SK-N-SH treated with all-trans-retinoic acid at 6 μM for 48 hours (cell line): ENCODE data around the gene SORCS2.

ENCODE experiments used
- ATAC-seq: fragments of 200-7000 bp; cut with Tn5 transposase; 3 replicates; pipeline ENCODE4 v1.9.1; 2020; ENCODE audit warnings: mild to moderate bottlenecking, moderate library complexity
- ARNTL ChIP-seq: fragments of 450-650 bp; formaldehyde crosslinking; IDR thresholded peaks from 2 replicates; pipeline ENCODE4 v1.5.0; 2020; ENCODE audit warnings: low read depth, mild to moderate bottlenecking, moderate library complexity, borderline replicate concordance
- BACH2 ChIP-seq: fragments of 250-450 bp; sonication (Bioruptor Pico); IDR thresholded peaks from 2 replicates; pipeline ENCODE4 v1.9.0; 2021; ENCODE audit warnings: mild to moderate bottlenecking, borderline replicate concordance
- CSDC2 ChIP-seq: fragments of 250-450 bp; sonication (Bioruptor Pico); IDR thresholded peaks from 2 replicates; pipeline ENCODE4 v1.5.0; 2020; ENCODE audit warnings: mild to moderate bottlenecking, moderate library complexity
- ESRRG ChIP-seq: fragments of 250-450 bp; sonication (Bioruptor Pico); IDR thresholded peaks from 2 replicates; pipeline ENCODE4 v1.6.1; 2021; ENCODE audit warnings: mild to moderate bottlenecking
- GLIS3 ChIP-seq: fragments of 250-450 bp; sonication (Bioruptor Pico); IDR thresholded peaks from 2 replicates; pipeline ENCODE4 v1.5.0; 2020; ENCODE audit warnings: mild to moderate bottlenecking, moderate library complexity
- ISL1 ChIP-seq: fragments of 250-450 bp; sonication (Bioruptor Pico); IDR thresholded peaks from 2 replicates; pipeline ENCODE4 v2.1.2; 2022; ENCODE audit warnings: mild to moderate bottlenecking, moderate library complexity
- PPARA ChIP-seq: fragments of 250-450 bp; sonication (Bioruptor Pico); IDR thresholded peaks from 2 replicates; pipeline ENCODE4 v1.5.0; 2020; ENCODE audit warnings: mild to moderate bottlenecking, borderline replicate concordance
- SNAI2 ChIP-seq: fragments of 250-450 bp; sonication (Bioruptor Pico); IDR thresholded peaks from 2 replicates; pipeline ENCODE4 v1.5.0; 2020; ENCODE audit warnings: mild to moderate bottlenecking, moderate library complexity
- TCF4 ChIP-seq: fragments of 250-450 bp; sonication (Bioruptor Pico); IDR thresholded peaks from 2 replicates; pipeline ENCODE4 v1.8.0; 2021; ENCODE audit warnings: mild to moderate bottlenecking, moderate library complexity, borderline replicate concordance
- TOX ChIP-seq: fragments of 250-450 bp; sonication (Bioruptor Pico); IDR thresholded peaks from 2 replicates; pipeline ENCODE4 v1.8.0; 2021; ENCODE audit warnings: mild to moderate bottlenecking, moderate library complexity, borderline replicate concordance
- TSHZ2 ChIP-seq: fragments of 250-450 bp; sonication (Bioruptor Pico); IDR thresholded peaks from 2 replicates; pipeline ENCODE4 v1.5.0; 2020; ENCODE audit warnings: mild to moderate bottlenecking, moderate library complexity
- ZC3H10 ChIP-seq: fragments of 250-450 bp; sonication (Bioruptor Pico); IDR thresholded peaks from 2 replicates; pipeline ENCODE4 v1.5.1; 2021; ENCODE audit warnings: mild to moderate bottlenecking, moderate library complexity
- ZFP3 ChIP-seq: fragments of 250-450 bp; sonication (Bioruptor Pico); IDR thresholded peaks from 2 replicates; pipeline ENCODE4 v1.5.0; 2020; ENCODE audit warnings: mild to moderate bottlenecking, moderate library complexity
- ZFP30 ChIP-seq: fragments of 450-650 bp; formaldehyde crosslinking; IDR thresholded peaks from 2 replicates; pipeline ENCODE4 v1.5.0; 2022; ENCODE audit warnings: mild to moderate bottlenecking, moderate library complexity
- ZNF565 ChIP-seq: fragments of 450-650 bp; formaldehyde crosslinking; conservative IDR thresholded peaks from 2 replicates; pipeline ENCODE4 v1.5.0; 2020; ENCODE audit warnings: low read depth, mild to moderate bottlenecking, moderate library complexity
- ZNF70 ChIP-seq: fragments of 450-650 bp; formaldehyde crosslinking; IDR thresholded peaks from 2 replicates; pipeline ENCODE4 v1.5.0; 2020; ENCODE audit warnings: mild to moderate bottlenecking, moderate library complexity
- ZNF8 ChIP-seq: fragments of 450-650 bp; formaldehyde crosslinking; IDR thresholded peaks from 2 replicates; pipeline ENCODE4 v1.5.0; 2020; ENCODE audit warnings: mild to moderate bottlenecking, moderate library complexity
- TF ChIP-seq, protein P1 (sequence below): fragments of 250-450 bp; sonication (Bioruptor Pico); IDR thresholded peaks from 2 replicates; pipeline ENCODE4 v1.5.1; 2020; ENCODE audit warnings: low read depth, mild to moderate bottlenecking, moderate library complexity
- TF ChIP-seq, protein P2 (sequence below): fragments of 250-450 bp; sonication (Bioruptor Pico); IDR thresholded peaks from 2 replicates; pipeline ENCODE4 v1.8.0; 2021; ENCODE audit warnings: low read depth, mild to moderate bottlenecking, moderate library complexity, borderline replicate concordance
- TF ChIP-seq, protein P3 (sequence below): fragments of 250-450 bp; sonication (Bioruptor Pico); IDR thresholded peaks from 2 replicates; pipeline ENCODE4 v1.5.1; 2021; ENCODE audit warnings: mild to moderate bottlenecking, moderate library complexity
- TF ChIP-seq, protein P4 (sequence below): fragments of 250-450 bp; sonication (Bioruptor Pico); IDR thresholded peaks from 2 replicates; pipeline ENCODE4 v1.8.0; 2020; ENCODE audit warnings: mild to moderate bottlenecking, moderate library complexity, borderline replicate concordance

Gene SORCS2

DNA sequence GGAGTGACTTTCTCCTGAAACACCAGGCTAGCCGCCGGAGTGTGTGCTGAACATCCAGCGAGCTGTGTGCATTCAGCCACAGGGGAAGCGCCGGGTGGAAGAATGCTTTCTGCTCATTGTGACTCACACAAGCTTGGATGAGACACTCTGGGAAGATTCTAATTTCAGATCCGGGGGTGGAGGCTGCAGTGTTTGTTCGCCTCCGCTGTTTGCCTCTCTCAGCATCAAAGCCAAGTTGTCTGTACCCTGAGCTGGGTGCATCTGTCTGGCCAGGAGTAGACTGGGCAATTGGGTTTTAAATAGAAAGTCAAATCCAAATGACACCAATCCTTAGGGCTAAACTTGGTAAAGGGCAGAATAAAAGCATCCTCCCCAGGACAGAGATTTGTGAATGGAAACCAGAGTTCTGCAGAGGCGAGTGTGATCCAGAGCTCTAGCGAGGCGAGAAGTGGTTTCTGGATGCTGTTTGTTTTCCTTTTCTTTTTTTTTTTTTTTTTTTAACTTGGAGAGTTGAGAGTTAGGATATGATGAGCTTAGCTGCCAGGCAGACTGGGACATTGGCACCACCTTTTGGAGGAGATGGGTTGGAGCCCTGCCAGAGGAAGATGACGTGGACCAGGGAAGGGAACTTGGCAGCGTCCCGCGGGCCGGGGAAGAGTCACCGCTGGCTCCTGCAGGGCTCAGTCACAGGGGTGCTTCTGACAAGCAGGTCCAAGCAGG is 438.4 kb downstream of the SORCS2 start:
- no peak for TF ChIP-seq ZNF8 (CRISPR knock-in tag)
- TF ChIP-seq, protein P1, sequence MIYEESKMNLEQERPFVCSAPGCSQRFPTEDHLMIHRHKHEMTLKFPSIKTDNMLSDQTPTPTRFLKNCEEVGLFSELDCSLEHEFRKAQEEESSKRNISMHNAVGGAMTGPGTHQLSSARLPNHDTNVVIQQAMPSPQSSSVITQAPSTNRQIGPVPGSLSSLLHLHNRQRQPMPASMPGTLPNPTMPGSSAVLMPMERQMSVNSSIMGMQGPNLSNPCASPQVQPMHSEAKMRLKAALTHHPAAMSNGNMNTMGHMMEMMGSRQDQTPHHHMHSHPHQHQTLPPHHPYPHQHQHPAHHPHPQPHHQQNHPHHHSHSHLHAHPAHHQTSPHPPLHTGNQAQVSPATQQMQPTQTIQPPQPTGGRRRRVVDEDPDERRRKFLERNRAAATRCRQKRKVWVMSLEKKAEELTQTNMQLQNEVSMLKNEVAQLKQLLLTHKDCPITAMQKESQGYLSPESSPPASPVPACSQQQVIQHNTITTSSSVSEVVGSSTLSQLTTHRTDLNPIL (CRISPR knock-in tag): no peak
- TF ChIP-seq BACH2 (CRISPR knock-in tag): no peak
- no peak for TF ChIP-seq PPARA (CRISPR knock-in tag)
- no peak for TF ChIP-seq ISL1 (CRISPR knock-in tag)
- TF ChIP-seq, protein P2, sequence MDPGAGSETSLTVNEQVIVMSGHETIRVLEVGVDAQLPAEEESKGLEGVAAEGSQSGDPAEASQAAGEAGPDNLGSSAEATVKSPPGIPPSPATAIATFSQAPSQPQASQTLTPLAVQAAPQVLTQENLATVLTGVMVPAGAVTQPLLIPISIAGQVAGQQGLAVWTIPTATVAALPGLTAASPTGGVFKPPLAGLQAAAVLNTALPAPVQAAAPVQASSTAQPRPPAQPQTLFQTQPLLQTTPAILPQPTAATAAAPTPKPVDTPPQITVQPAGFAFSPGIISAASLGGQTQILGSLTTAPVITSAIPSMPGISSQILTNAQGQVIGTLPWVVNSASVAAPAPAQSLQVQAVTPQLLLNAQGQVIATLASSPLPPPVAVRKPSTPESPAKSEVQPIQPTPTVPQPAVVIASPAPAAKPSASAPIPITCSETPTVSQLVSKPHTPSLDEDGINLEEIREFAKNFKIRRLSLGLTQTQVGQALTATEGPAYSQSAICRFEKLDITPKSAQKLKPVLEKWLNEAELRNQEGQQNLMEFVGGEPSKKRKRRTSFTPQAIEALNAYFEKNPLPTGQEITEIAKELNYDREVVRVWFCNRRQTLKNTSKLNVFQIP (CRISPR knock-in tag): no peak
- no peak for TF ChIP-seq SNAI2 (CRISPR knock-in tag)
- no peak for TF ChIP-seq GLIS3 (CRISPR knock-in tag)
- TF ChIP-seq ZFP3 (CRISPR knock-in tag): no peak
- no peak for TF ChIP-seq TSHZ2
- no peak for TF ChIP-seq CSDC2 (CRISPR knock-in tag)
- no peak for TF ChIP-seq ARNTL (CRISPR knock-in tag)
- TF ChIP-seq ZNF565: no peak
- TF ChIP-seq, protein P3, sequence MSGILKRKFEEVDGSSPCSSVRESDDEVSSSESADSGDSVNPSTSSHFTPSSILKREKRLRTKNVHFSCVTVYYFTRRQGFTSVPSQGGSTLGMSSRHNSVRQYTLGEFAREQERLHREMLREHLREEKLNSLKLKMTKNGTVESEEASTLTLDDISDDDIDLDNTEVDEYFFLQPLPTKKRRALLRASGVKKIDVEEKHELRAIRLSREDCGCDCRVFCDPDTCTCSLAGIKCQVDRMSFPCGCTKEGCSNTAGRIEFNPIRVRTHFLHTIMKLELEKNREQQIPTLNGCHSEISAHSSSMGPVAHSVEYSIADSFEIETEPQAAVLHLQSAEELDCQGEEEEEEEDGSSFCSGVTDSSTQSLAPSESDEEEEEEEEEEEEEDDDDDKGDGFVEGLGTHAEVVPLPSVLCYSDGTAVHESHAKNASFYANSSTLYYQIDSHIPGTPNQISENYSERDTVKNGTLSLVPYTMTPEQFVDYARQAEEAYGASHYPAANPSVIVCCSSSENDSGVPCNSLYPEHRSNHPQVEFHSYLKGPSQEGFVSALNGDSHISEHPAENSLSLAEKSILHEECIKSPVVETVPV (CRISPR knock-in tag): no peak
- no peak for TF ChIP-seq ESRRG
- no peak for TF ChIP-seq ZNF70 (CRISPR knock-in tag)
- TF ChIP-seq TCF4 (CRISPR knock-in tag): no peak
- no peak for TF ChIP-seq TOX (CRISPR knock-in tag)
- no peak for TF ChIP-seq ZC3H10 (CRISPR knock-in tag)
- TF ChIP-seq ZFP30 (CRISPR knock-in tag): no peak
- ATAC-seq: peak; percentile 90

DNA sequence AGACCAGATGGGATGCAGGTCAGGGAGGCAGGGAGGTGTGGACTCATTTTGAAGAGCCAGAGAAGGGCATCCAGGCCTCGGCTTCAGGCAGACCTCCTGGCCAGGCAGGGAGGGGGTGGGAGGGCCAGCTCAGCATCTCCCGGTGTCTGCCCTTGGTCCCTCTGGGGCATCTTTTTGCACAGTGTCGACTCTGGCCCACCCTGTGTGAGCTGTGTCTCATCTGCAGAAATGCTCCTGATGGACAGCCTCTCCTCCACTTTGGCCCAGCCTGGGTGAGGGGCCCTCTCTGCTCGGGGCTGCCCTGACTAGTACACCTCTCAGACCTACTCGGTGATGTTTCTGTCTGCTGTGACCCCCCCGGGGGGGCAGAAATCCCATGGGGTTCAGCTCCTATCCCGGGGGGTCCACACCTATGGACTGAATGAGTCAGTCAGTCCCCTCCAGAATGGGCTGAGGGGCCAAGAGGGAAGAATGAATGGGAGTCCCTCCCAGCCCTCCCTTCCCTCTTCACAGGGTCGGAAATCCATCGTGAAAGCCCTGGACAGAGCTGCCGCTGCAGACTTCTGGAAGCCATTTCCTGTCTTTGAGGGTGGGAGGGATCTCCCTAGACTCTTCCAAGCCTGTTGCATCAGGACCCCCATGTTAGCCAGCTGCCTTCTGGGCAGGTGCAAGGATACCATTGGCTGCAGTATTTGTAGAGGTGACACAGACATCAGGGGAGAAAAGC is 439.1 kb downstream of the SORCS2 start:
- peak; percentile 59 for ATAC-seq
- TF ChIP-seq ZFP30 (CRISPR knock-in tag): no peak
- TF ChIP-seq ZC3H10 (CRISPR knock-in tag): no peak
- TF ChIP-seq ARNTL (CRISPR knock-in tag): no peak
- TF ChIP-seq ZNF70 (CRISPR knock-in tag): no peak
- no peak for TF ChIP-seq BACH2 (CRISPR knock-in tag)
- no peak for TF ChIP-seq ZNF8 (CRISPR knock-in tag)
- TF ChIP-seq ISL1 (CRISPR knock-in tag): no peak
- no peak for TF ChIP-seq SNAI2 (CRISPR knock-in tag)
- no peak for TF ChIP-seq TSHZ2
- TF ChIP-seq, protein P4, sequence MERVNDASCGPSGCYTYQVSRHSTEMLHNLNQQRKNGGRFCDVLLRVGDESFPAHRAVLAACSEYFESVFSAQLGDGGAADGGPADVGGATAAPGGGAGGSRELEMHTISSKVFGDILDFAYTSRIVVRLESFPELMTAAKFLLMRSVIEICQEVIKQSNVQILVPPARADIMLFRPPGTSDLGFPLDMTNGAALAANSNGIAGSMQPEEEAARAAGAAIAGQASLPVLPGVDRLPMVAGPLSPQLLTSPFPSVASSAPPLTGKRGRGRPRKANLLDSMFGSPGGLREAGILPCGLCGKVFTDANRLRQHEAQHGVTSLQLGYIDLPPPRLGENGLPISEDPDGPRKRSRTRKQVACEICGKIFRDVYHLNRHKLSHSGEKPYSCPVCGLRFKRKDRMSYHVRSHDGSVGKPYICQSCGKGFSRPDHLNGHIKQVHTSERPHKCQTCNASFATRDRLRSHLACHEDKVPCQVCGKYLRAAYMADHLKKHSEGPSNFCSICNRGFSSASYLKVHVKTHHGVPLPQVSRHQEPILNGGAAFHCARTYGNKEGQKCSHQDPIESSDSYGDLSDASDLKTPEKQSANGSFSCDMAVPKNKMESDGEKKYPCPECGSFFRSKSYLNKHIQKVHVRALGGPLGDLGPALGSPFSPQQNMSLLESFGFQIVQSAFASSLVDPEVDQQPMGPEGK (CRISPR knock-in tag): no peak
- no peak for TF ChIP-seq CSDC2 (CRISPR knock-in tag)
- TF ChIP-seq, protein P2 (CRISPR knock-in tag): no peak
- TF ChIP-seq ESRRG: no peak
- no peak for TF ChIP-seq TOX (CRISPR knock-in tag)
- TF ChIP-seq ZNF565: no peak
- no peak for TF ChIP-seq TCF4 (CRISPR knock-in tag)
- no peak for TF ChIP-seq GLIS3 (CRISPR knock-in tag)
